GM12873 (cell line): ENCODE results near the gene TNS1.

Source experiments
- CTCF ChIP-seq: IDR thresholded peaks from 2 replicates; pipeline ENCODE4 v1.5.1; 2012; ENCODE audit warnings: low read depth, mild to moderate bottlenecking, moderate library complexity, low read length, control low read depth; ENCODE audit not compliant: insufficient read depth; ENCODE audit errors: missing control alignments

TNS1 gene

DNA sequence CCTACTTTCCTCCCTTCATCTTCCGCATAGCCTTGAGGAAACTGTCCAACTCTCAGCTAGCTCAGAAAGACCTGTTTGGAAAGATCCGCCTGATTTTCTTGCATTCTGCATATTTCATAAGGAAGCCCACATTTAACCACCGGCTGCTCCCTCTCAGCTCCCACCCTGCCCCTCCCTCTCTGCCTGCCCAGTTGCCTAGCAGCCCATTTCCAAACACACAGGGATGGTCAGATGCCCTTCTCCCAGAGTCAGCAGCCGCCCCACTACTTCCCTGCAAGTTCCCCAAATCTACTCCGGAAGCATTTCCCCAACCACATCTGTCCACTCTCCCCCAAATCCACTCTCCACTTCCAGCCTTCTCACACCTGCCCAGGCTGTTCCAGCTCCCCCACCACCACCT is 96.0 kb downstream of the TNS1 start:
- no peak for TF ChIP-seq CTCF

DNA sequence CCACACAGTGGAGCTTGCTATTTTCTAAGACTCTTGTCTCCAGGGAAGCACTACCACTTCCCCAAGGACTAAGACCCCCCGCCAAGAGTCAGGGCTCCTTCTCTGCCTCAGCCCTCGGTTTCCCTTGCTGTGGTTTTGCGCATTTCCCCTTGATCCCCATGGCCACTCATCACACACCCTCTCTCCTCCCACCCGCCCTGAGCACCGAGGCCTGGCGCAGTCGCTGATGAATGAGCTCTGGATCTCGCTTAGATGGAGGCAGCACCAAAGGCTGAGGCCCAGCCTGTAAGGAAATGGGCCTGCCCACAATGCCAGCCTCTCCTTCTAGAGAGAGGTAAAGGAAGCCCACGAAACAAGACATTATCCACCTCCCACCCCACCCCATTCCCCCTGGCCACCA is 96.9 kb downstream of the TNS1 start:
- TF ChIP-seq CTCF, result no peak

DNA sequence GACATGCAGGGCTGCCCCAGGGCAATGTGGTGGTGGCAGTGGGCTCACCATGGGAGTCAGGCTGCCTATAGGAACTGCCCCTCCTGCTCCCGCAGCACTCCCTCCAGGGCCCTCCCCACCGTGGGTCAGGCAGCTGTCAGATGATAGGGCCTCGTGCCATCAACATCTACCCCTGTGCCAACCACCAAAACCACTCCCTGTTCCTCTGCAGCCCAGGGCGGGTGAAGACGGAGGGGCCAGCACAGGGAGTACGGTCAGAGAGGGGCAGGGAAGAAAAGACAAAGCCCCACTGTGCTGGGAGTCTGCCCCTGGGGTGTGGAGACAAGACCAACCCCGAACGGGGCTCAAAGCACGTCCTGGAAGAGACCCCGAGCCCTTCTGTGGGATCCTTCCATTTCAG is 97.4 kb downstream of the TNS1 start:
- TF ChIP-seq CTCF, result no peak

GRCh38 chr2:217904614-217904965 is 98.2 kb downstream of the TNS1 start:
- TF ChIP-seq CTCF, result no peak

DNA sequence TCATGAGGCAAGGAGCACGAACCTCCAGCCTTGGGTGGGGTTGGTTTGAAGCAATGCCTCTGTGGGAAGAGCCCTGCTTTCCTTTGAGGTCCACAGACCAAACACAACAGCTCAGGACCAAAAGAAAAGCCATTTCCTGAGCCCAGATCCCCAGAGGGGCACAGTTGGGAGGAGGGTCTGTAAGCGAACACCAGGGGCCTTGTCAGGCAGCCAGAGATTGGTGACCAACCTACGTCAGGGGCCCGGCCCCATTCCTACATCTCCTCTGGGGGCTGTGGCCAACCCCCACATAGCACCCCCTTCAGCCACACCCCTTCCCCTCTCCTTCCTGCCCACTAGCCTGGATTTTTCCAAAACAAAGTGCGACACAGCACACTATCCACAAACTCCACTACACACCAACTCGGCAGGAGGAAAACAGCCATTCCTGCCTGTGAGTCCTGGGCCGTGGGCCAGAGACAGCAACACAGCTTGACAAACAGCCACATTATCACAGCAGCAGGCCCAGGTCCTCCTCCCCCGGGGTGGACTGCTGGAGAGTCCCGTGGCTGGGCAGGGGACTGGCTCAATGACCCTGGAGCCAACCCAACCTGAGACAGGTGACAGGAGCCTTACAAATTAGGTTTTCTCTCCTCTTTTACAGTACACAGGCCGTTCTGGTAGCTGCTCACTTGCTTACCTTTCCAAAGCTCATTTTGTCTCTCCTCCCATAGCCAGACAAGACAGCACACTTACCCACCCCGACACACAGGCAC is 98.8 kb downstream of the TNS1 start:
- TF ChIP-seq CTCF, result no peak

DNA sequence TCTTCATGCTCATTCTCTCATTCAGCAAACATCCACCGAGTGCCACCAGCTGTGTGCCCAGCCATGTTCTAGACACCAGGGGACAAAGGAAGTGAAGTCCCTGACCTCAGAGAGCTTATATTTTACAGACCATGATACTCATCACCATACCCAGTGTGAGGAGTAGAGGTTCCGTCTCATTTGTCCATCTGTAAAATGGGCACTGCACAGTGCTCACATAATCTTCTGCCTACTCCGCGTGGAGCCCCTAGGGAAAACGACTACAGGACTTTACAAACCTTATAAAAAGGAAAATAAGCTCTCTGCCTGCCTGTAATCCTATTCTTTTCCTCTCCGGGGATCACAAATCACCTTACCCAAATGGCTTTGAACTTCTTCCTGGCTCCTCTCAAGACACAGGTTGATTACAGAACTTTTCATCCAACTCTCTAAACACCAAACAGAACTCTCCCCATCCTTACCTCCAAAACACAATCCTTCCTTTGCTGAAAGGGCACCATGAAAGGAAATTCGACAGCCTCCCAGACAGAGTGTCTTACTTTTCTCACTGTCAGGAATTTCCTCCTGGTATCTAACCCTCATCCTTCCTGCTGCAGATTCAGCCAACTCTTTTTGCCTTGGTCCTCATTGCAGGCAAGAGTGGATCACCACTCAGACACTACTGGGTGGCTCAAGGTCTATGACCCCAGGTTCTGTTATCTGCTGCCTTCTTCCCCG is 99.5 kb downstream of the TNS1 start:
- no peak for TF ChIP-seq CTCF

DNA sequence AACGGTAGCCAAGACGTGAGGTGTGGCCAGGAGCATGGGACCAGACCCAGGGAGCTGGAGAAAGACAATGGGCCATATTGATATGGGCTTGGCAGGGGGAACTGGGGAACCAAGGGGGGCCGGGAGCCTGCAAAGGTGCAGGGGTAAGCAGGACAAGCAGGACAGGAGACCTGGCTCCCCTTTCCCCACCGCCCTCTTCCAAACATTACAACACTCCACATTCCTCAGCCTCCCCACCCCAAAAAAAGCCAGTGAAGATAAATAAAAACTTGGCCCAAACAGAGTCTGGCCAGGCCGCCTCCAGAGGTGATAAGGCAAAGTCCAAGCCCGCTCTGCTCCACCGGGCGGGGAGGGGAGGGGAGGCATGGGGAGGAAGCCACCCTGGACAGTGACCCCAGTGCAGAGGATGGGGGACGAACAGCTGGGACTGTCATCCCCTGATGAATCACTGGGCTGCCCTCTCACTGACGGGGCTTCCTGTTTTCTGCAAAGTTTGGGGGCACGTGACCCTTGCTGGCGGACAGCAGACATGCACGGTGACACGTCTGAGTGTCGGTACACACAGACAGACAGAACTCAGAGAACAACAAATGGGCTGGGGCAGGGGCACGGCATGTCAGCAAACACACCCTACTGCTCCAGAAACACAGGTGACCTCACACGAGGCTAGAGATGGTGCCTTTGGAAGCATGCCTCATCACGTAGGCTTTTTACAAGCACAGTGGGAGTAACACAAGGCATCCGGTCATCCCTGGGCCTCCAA is 100.2 kb downstream of the TNS1 start:
- TF ChIP-seq CTCF, result no peak
